ENCODE data around the gene TTC7B. TPM values are rescaled to one million over a fixed set of nuclear protein-coding genes. Genes with fewer than 3 reads are reported as not detected.

The TTC7B gene
- total and polyA plus RNA-seq, 2 donors (not counting 1 experiment from before 2014, with no cell fraction given): 0.36 to 3.2 TPM

DNA sequence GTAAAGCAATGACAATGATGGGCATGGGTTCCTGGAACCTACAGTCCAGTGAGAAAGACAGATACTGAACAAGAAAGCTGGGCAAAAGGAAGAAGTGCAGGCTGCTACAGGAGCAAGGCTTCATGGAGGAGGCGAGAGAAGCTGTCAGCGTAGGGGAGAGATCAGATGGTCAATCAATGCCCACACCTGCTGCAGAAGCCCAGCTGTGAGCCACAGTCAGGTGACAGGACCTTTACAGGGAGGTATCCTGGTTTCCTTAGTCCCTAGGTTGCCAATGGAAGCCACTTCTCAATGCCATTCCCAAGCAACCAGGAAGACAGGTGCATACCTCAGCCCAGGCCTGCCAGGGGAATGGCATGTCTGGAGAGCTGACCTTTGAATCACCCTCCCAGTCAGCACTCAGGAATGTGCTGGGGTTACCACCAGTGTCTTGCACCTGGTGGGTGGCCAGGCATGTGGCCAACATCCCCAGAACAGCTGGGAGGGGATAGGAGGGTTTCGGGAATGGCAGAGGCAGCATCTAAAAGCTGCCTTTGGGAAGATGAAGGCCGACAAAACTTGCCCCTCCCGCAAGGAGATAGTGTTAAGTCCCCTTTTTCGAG lies 170.3 kb downstream of the TTC7B start:
- TF ChIP-seq EZH2 (IDR thresholded peaks at IDR 0.05; ENCODE audit: borderline replicate concordance, insufficient read depth, low read depth, low read length, poor library complexity, severe bottlenecking): no peak
- TF ChIP-seq, protein P1, sequence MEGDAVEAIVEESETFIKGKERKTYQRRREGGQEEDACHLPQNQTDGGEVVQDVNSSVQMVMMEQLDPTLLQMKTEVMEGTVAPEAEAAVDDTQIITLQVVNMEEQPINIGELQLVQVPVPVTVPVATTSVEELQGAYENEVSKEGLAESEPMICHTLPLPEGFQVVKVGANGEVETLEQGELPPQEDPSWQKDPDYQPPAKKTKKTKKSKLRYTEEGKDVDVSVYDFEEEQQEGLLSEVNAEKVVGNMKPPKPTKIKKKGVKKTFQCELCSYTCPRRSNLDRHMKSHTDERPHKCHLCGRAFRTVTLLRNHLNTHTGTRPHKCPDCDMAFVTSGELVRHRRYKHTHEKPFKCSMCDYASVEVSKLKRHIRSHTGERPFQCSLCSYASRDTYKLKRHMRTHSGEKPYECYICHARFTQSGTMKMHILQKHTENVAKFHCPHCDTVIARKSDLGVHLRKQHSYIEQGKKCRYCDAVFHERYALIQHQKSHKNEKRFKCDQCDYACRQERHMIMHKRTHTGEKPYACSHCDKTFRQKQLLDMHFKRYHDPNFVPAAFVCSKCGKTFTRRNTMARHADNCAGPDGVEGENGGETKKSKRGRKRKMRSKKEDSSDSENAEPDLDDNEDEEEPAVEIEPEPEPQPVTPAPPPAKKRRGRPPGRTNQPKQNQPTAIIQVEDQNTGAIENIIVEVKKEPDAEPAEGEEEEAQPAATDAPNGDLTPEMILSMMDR (IDR thresholded peaks at IDR 0.05): no peak
- H3K9me3 ChIP-seq (ENCODE audit: control extremely low read depth in 1 of 3, control insufficient read depth in 2 of 3, insufficient read depth in 1 of 3, low read length in 2 of 3): no peaks in the 10 kb centered on the region
- WGBS (ENCODE audit: insufficient coverage): 94% methylated on average over 6 of the region's 6 CpGs
- H2AFZ ChIP-seq (ENCODE audit: insufficient read depth, low read depth, low read length, poor library complexity, severe bottlenecking): no peak overlapping the region
- ATAC-seq (ENCODE audit: low read depth): no peak
- H3K79me2 ChIP-seq (ENCODE audit: control insufficient read depth, insufficient read depth, low read length): no peaks in the 10 kb centered on the region
- H3K4me1 Mint-ChIP-seq: no peaks in the 10 kb centered on the region
- no peak overlapping the region for H3K4me3 ChIP-seq (ENCODE audit: control extremely low read depth in 1 of 5, extremely low read depth in 1 of 5, insufficient read depth in 1 of 5, low read depth in 2 of 5, low read length in 4 of 5)
- peaks cover 11% of the 10 kb centered on the region for H3K27me3 Mint-ChIP-seq
- DNase-seq: no peak
- no peaks in the 10 kb centered on the region for H3K9me3 Mint-ChIP-seq (ENCODE audit: insufficient read depth)
- no peak overlapping the region for H3K9ac ChIP-seq (ENCODE audit: low read length)
- no peaks in the 10 kb centered on the region for H3K4me1 ChIP-seq (ENCODE audit: control insufficient read depth in 2 of 2, insufficient read depth in 2 of 2, low read length in 2 of 2)
- H3K4me3 Mint-ChIP-seq: no peak overlapping the region
- ChIA-PET CTCF (no interaction called here), POLR2A (no interaction called here)
- no peak overlapping the region for H3K4me2 ChIP-seq (replicated peaks; ENCODE audit: low read depth, low read length, poor library complexity, severe bottlenecking)
- intact Hi-C loops (cut with micrococcal nuclease): no loop called here
- no peaks in the 10 kb centered on the region for H4K20me1 ChIP-seq (ENCODE audit: control insufficient read depth, insufficient read depth, low read length, poor library complexity, severe bottlenecking)
- H3K27ac Mint-ChIP-seq: no peak overlapping the region
- H3K36me3 ChIP-seq (replicated peaks in 1 of 2; ENCODE audit: control extremely low read depth in 1 of 2, control insufficient read depth in 1 of 2, extremely low read depth in 1 of 2, insufficient read depth in 2 of 2, low read length in 1 of 2): no peaks in the 10 kb centered on the region
- no peak overlapping the region for H3K27ac ChIP-seq (ENCODE audit: low read length in 2 of 2)
- no peaks in the 10 kb centered on the region for H3K27me3 ChIP-seq (replicated peaks in 1 of 4; ENCODE audit: control extremely low read depth in 1 of 4, control insufficient read depth in 3 of 4, insufficient read depth in 4 of 4, low read length in 3 of 4)

DNA sequence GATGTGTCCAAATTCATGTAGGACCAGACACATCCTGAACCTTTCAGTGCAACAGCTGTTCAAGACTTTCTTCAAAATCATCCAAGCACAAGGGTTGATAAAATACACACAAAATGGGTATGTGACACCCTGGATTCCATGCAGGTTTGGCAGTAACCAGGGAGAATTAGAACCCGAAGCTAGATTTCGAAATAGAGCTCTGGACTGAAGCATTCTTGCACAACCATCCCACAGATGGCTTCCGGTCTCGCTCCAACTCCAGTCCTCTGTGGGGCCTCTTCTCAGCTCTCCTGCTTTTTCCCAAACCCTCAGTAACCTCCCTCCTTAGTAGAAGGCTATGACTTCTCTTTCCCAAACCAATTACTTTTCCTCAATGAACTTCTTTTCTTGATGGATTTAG lies 171.3 kb downstream of the TTC7B start:
- no peak overlapping the region for H3K27ac ChIP-seq (ENCODE audit: low read length in 2 of 2)
- H3K4me1 Mint-ChIP-seq: no peaks in the 10 kb centered on the region
- ATAC-seq (ENCODE audit: low read depth): no peak

More for the DNA sequence above, 171.3 kb downstream of the TTC7B start:
- ChIA-PET POLR2A (no interaction called here), CTCF (interaction anchor here (1.2 kb wide), 1 partner anchor 9 kb away, joined by 4 read pairs; no protein-coding TSS in a partner anchor)
- Histone ChIP-seq H3K4me1 (ENCODE audit: control insufficient read depth in 2 of 2, insufficient read depth in 2 of 2, low read length in 2 of 2) (no peaks in the 10 kb centered on the region), H3K4me2 (replicated peaks; ENCODE audit: low read depth, low read length, poor library complexity, severe bottlenecking) (no peak overlapping the region), H3K4me3 (ENCODE audit: control extremely low read depth in 1 of 5, extremely low read depth in 1 of 5, insufficient read depth in 1 of 5, low read depth in 2 of 5, low read length in 4 of 5) (no peak overlapping the region), H3K79me2 (ENCODE audit: control insufficient read depth, insufficient read depth, low read length) (no peaks in the 10 kb centered on the region), H3K9me3 (ENCODE audit: control extremely low read depth in 1 of 3, control insufficient read depth in 2 of 3, insufficient read depth in 1 of 3, low read length in 2 of 3) (no peaks in the 10 kb centered on the region), H3K27me3 (replicated peaks in 1 of 4; ENCODE audit: control extremely low read depth in 1 of 4, control insufficient read depth in 3 of 4, insufficient read depth in 4 of 4, low read length in 3 of 4) (no peaks in the 10 kb centered on the region), H4K20me1 (ENCODE audit: control insufficient read depth, insufficient read depth, low read length, poor library complexity, severe bottlenecking) (no peaks in the 10 kb centered on the region), H3K36me3 (replicated peaks in 1 of 2; ENCODE audit: control extremely low read depth in 1 of 2, control insufficient read depth in 1 of 2, extremely low read depth in 1 of 2, insufficient read depth in 2 of 2, low read length in 1 of 2) (no peaks in the 10 kb centered on the region), H3K9ac (ENCODE audit: low read length) (no peak overlapping the region), H2AFZ (ENCODE audit: insufficient read depth, low read depth, low read length, poor library complexity, severe bottlenecking) (no peak overlapping the region)
- no peak overlapping the region for H3K4me3 Mint-ChIP-seq
- H3K9me3 Mint-ChIP-seq (ENCODE audit: insufficient read depth): no peaks in the 10 kb centered on the region
- H3K27me3 Mint-ChIP-seq: peaks cover 7% of the 10 kb centered on the region
- intact Hi-C loops (cut with micrococcal nuclease): no loop called here
- DNase-seq: no peak
- H3K27ac Mint-ChIP-seq: no peak overlapping the region
- WGBS (ENCODE audit: insufficient coverage): 88% methylated on average over 4 of the region's 4 CpGs
- TF ChIP-seq EZH2 (IDR thresholded peaks at IDR 0.05; ENCODE audit: borderline replicate concordance, insufficient read depth, low read depth, low read length, poor library complexity, severe bottlenecking): no peak
- TF ChIP-seq, protein P1 (IDR thresholded peaks at IDR 0.05): no peak
